ENCODE data around the gene RAPSN. TPM values are rescaled to one million over a fixed set of nuclear protein-coding genes. Genes with fewer than 3 reads are reported as not detected.
A peak's percentile ranks its signal among the peaks of the same experiment; 100 is the strongest.

The RAPSN gene
- total RNA-seq, 6 experiments from 2014 or later = 0.15 to 0.49 (median 0.25) TPM; not detected in 3

DNA sequence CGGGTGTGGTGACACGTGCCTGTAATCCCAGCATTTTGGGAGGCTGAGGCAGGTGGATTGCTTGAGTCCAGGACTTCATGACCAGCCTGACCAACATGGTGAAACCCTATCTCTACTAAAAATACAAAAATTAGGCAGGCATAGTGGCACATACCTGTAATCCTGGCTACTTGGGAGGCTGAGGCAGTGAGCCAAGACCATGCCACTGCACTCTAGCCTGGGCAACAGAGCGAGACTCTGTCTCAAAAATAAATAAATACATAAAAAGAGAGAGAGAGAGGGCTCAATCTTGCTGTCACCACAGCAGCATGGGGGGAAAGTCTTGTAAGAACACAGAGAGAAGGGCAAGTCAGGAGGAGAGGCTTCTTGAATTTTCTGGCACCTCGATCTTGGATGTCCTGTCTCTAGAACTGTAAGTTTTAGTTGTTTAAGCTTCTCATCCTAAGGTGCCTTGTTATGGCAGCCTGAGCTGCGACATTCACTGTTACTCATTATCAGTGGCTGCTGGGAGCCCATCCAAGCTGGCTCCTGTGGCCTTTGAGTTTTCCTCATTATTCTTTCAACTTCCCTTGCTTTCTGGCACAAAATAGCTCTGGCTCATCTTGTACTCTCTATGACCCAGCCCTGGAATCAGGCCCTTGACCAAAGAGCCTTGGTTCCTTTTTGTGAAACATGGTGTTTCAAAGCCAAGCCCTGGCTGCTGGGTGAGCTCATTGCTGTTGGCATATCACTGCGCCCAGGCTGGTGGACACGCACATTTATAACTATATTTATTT lies 14.7 kb downstream of the RAPSN start:
- TF ChIP-seq POLR2A (IDR thresholded peaks at IDR 0.05) = no peak
- TF ChIP-seq, protein P1, sequence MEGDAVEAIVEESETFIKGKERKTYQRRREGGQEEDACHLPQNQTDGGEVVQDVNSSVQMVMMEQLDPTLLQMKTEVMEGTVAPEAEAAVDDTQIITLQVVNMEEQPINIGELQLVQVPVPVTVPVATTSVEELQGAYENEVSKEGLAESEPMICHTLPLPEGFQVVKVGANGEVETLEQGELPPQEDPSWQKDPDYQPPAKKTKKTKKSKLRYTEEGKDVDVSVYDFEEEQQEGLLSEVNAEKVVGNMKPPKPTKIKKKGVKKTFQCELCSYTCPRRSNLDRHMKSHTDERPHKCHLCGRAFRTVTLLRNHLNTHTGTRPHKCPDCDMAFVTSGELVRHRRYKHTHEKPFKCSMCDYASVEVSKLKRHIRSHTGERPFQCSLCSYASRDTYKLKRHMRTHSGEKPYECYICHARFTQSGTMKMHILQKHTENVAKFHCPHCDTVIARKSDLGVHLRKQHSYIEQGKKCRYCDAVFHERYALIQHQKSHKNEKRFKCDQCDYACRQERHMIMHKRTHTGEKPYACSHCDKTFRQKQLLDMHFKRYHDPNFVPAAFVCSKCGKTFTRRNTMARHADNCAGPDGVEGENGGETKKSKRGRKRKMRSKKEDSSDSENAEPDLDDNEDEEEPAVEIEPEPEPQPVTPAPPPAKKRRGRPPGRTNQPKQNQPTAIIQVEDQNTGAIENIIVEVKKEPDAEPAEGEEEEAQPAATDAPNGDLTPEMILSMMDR (IDR thresholded peaks at IDR 0.05) = no peak
- Histone ChIP-seq H3K27ac (peak overlapping the region; percentile 75 to 94 (median 87)), H3K9me3 (no peaks in the 10 kb centered on the region), H3K4me1 (peaks cover 0 to 68% (median 17%) of the 10 kb centered on the region in 4 donors), H3K4me3 (no peak overlapping the region), H3K36me3 (no peaks in the 10 kb centered on the region), H3K27me3 (no peaks in the 10 kb centered on the region)
- intact Hi-C loops (cut with DNase I) = no loop called here
- peak; percentile 68 to 91 (median 84) for DNase-seq
- 35% methylated on average over 7 of the region's 7 CpGs for WGBS (ENCODE audit: insufficient coverage, low coverage, low lambda C conversion rate, missing lambda C conversion rate)
- ATAC-seq = peak; percentile 57 to 73 (median 68)

DNA sequence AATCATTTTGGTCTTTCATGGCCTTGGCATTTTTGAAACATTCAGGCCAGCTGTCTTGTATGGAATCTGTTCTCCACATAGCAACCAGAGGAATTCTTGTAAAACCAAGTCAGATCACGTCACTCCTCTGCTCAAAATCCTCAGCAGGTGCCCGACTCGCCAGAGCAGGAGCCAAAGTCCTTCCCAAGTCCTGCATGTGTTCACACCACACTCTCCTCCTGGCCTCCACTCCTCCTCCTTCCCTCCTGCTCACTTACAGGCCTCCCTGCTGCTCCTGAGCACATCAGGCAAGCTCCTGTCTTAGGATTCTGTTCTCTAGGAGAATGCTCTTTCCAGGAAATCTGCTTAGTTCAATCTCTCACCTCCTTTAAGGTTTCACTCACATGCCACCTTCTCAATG lies 15.8 kb downstream of the RAPSN start:
- no peaks in the 10 kb centered on the region for H3K9me3 ChIP-seq
- ATAC-seq (no peak), DNase-seq (no peak)
- TF ChIP-seq, protein P1 (IDR thresholded peaks at IDR 0.05) = no peak
- TF ChIP-seq POLR2A (IDR thresholded peaks at IDR 0.05) = no peak
- no peaks in the 10 kb centered on the region for H3K36me3 ChIP-seq
- intact Hi-C loops (cut with DNase I) = no loop called here
- peak overlapping the region; percentile 75 to 94 (median 87) for H3K27ac ChIP-seq
- peaks cover 0 to 66% (median 17%) of the 10 kb centered on the region in 4 donors for H3K4me1 ChIP-seq
- no peak overlapping the region for H3K4me3 ChIP-seq
- H3K27me3 ChIP-seq = no peaks in the 10 kb centered on the region
- WGBS (ENCODE audit: insufficient coverage, low coverage, low lambda C conversion rate, missing lambda C conversion rate) = 48% methylated on average over 3 of the region's 3 CpGs

DNA sequence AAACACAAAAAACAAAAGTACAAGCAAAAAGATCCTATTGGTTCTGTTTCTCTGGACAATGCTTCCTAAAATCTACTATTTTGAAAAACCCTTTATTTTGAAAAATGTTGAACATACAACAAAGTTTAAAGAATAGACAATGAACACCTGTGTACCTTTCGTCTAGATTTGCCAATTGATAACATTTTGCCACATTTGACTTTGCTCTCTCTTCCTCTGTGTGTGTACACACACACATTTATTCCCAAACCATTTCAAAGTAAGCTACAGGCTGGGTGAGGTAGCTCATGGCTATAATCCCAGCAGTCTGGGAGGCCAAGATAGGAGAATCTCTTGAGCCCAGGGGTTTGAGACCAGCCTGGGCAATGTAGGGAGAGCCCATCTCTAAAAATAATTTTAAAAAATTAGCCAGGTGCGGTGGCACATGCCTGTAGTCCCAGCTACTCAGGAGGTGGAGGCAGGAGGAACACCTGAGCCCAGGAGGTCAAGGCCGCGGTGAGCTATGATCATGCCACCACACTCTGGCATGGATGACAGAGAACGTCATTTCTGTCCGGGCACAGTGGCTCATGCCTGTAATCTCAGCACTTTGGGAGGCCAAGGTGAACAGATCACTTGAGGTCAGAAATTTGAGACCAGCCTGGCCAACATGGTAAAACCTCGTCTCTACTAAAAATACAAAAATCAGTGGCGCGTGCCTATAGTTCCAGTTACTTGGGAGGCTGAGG lies 17.4 kb downstream of the RAPSN start:
- 30% methylated on average over 8 of the region's 9 CpGs for WGBS (ENCODE audit: insufficient coverage, low coverage, low lambda C conversion rate, missing lambda C conversion rate)
- intact Hi-C loops (cut with DNase I) = no loop called here
- peaks cover 0 to 51% (median 12%) of the 10 kb centered on the region in 4 donors for H3K4me1 ChIP-seq
- no peak overlapping the region for H3K4me3 ChIP-seq
- no peaks in the 10 kb centered on the region for H3K27me3 ChIP-seq
- no peaks in the 10 kb centered on the region for H3K9me3 ChIP-seq
- DNase-seq = peak; percentile 75 to 85 (median 80)
- peak overlapping the region; percentile 60 to 94 (median 89) for H3K27ac ChIP-seq
- no peak for TF ChIP-seq POLR2A (IDR thresholded peaks at IDR 0.05)
- TF ChIP-seq, protein P1 (IDR thresholded peaks at IDR 0.05) = no peak
- ATAC-seq = peak; percentile 40 to 61 (median 60)
- no peaks in the 10 kb centered on the region for H3K36me3 ChIP-seq

DNA sequence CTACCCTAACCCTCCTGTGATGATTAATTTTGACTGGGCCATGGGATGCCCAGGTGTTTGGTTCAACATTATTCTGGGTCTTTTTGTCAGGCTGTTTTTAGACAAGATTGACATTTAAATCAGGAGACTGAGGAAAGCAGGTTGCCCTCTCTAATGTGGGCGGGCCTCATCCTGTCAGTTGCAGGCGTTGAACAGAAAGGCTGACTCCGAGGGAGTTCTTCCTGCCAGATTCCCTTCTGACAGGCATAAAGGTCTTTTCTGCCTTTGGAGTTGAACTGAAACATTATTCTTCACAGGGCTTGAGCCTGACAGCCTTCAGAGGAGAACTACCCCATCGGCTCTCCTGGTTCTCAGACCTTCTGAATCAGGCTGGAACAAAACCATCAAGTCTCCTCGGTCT lies 18.4 kb downstream of the RAPSN start:
- intact Hi-C loops (cut with DNase I) = no loop called here
- 59% methylated on average over 5 of the region's 5 CpGs for WGBS (ENCODE audit: insufficient coverage, low coverage, low lambda C conversion rate, missing lambda C conversion rate)
- no peaks in the 10 kb centered on the region for H3K9me3 ChIP-seq
- H3K27ac ChIP-seq = peak overlapping the region in 2 of 3 donors; percentile 89 to 94
- peaks cover 0 to 43% (median 12%) of the 10 kb centered on the region in 4 donors for H3K4me1 ChIP-seq
- ATAC-seq (peak in 1 of 4 donors; percentile 30), DNase-seq (peak in 1 of 3 donors; percentile 75)
- H3K27me3 ChIP-seq = no peaks in the 10 kb centered on the region
- no peaks in the 10 kb centered on the region for H3K36me3 ChIP-seq
- peak overlapping the region in 1 of 3 donors; percentile 19 for H3K4me3 ChIP-seq
- TF ChIP-seq POLR2A (IDR thresholded peaks at IDR 0.05) = no peak
- TF ChIP-seq, protein P1 (IDR thresholded peaks at IDR 0.05) = no peak

All from right lobe of liver (tissue), 6 donors.